Left lung (tissue), 14 donors: ENCODE measurements around the gene PTPDC1. TPM values are rescaled to one million over a fixed set of nuclear protein-coding genes. Genes with fewer than 3 reads are reported as not detected.

Experiments used
- ATAC-seq: fragments of 200-7000 bp; cut with Tn5 transposase; one replicate; pipeline ENCODE4 v1.9.1; 2020; ENCODE audit warnings: moderate library complexity
- DNase-seq, 4 donors: peaks; one replicate each; pipeline ENCODE4 v3.0.0-alpha.2; 2013 to 2020
- H3K27ac ChIP-seq, 2 donors: fragments of 200-600 bp; sonication (generic) in 1 of 2; one replicate each; pipeline versions ENCODE4 v1.5.0 to v1.8.0; 2020 to 2021
- H3K27me3 ChIP-seq, 2 donors: fragments of 200-600 bp; sonication (generic) in 1 of 2; one replicate each; pipeline versions ENCODE4 v1.5.0 to v1.8.0; 2020 to 2021
- H3K36me3 ChIP-seq, 2 donors: fragments of 200-600 bp; sonication (generic) in 1 of 2; one replicate each; pipeline versions ENCODE4 v1.5.0 to v1.8.0; 2020 to 2021
- H3K4me1 ChIP-seq, 2 donors: fragments of 200-600 bp; one replicate each; pipeline ENCODE4 v1.8.0; 2021
- H3K4me3 ChIP-seq, 2 donors: fragments of 200-600 bp; sonication (generic) in 1 of 2; one replicate each; pipeline versions ENCODE4 v1.5.0 to v1.8.0; 2020 to 2021; ENCODE audit warnings: mild to moderate bottlenecking in 1 of 2
- H3K9me3 ChIP-seq, 2 donors: fragments of 200-600 bp; sonication (generic) in 1 of 2; one replicate each; pipeline versions ENCODE4 v1.5.0 to v1.8.0; 2020 to 2021
- CTCF ChIP-seq, 2 donors: fragments of 200-600 bp; sonication (generic) in 1 of 2; IDR thresholded peaks; one replicate each; pipeline versions ENCODE4 v1.5.0 to v1.8.0; 2021; ENCODE audit warnings: antibody characterized with exemption in 2 of 2
- intact Hi-C, 2 donors: fragments of 100-400 bp; cut with DNase I; formaldehyde crosslinking; loops; one replicate each; pipeline versions ENCODE4 v1.11.2 to v1.14.2; 2022
- long read RNA-seq, 12 donors: library from polyadenylated mRNA in 2 of 12; unstranded in 2 of 12; transcript quantifications; one replicate each; pipeline ENCODE4 v2.0.0 and lab custom pipeline, GENCODE V29; 2019 to 2026
- polyA plus RNA-seq, 6 donors: library from polyadenylated mRNA; unstranded; fragments of 120-200 nt; gene quantifications; one replicate each; pipeline ENCODE4 v1.2.1, GENCODE V29; 2013; ENCODE audit not compliant: insufficient read length in 6 of 6
- total RNA-seq, 2 donors: library from RNA; stranded (reverse); fragmentation: NEBNext Ultra II Directional; extraction: Animal tissue kit (Norgen Biotek cat#: 25700); gene quantifications; one replicate each; pipeline ENCODE4 v1.2.1, GENCODE V29; 2021
- donor health status: DM: no; HTN: yes; CAD: no.
- donor health status: DM: no; HTN: no; CAD: no.

Gene PTPDC1
- total RNA-seq = 10 to 100 TPM in 1 of 2 donors, 1 to 10 TPM in 1; 9.2 to 10.3 TPM
- 10 to 100 TPM; 15.0 to 18.7 (median 15.9) TPM for polyA plus RNA-seq
- long read RNA-seq, donor 1, partial matches to known transcripts = 0 of 2 reads
- long read RNA-seq, donor 1, other reads (novel, unspliced or antisense) = 0 of 2 reads
- long read RNA-seq, donor 2, partial matches to known transcripts = 6 of 9 reads
- long read RNA-seq, donor 2, other reads (novel, unspliced or antisense) = 0 of 9 reads
- long read RNA-seq, donor 3, partial matches to known transcripts = 0 of 2 reads
- long read RNA-seq, donor 3, other reads (novel, unspliced or antisense) = 0 of 2 reads
- long read RNA-seq, donor 4, partial matches to known transcripts = 0 of 2 reads
- long read RNA-seq, donor 4, other reads (novel, unspliced or antisense) = 2 of 2 reads
- long read RNA-seq, donor 5 = 0 reads
- long read RNA-seq, donor 6, full-length matches to known transcripts = 1 of 1 reads
- long read RNA-seq, donor 6, partial matches to known transcripts = 0 of 1 reads
- long read RNA-seq, donor 6, other reads (novel, unspliced or antisense) = 0 of 1 reads
- long read RNA-seq, donor 7 = 0 reads
- long read RNA-seq, donor 8 = 0 reads
- long read RNA-seq, donor 9 = 0 reads
- long read RNA-seq, donor 10, partial matches to known transcripts = 1 of 1 reads
- long read RNA-seq, donor 10, other reads (novel, unspliced or antisense) = 0 of 1 reads
- long read RNA-seq, donor 11, full-length matches to known transcripts = 3 of 3 reads
- long read RNA-seq, donor 11, partial matches to known transcripts = 0 of 3 reads
- long read RNA-seq, donor 11, other reads (novel, unspliced or antisense) = 0 of 3 reads
- long read RNA-seq, donor 12 = 0 reads

GRCh38 chr9:94084314-94084713 is at the start of gene PTPDC1:
TSS of gene PTPDC1 (plus strand) at chr9:94084464. CDS start at chr9:94084531, 67 bp downstream.
- Histone ChIP-seq H3K9me3 (no peaks in the 10 kb centered on the region), H3K4me1 (peaks cover 0 to 13% of the 10 kb centered on the region in 2 donors), H3K36me3 (no peaks in the 10 kb centered on the region), H3K4me3 (no peak within 1 kb of the TSS), H3K27me3 (no peaks in the 10 kb centered on the region), H3K27ac (peak within 1 kb of the TSS; percentile 16 to 28)
- no peak for TF ChIP-seq CTCF (IDR thresholded peaks at IDR 0.05)
- intact Hi-C loops = no loop called here
- ATAC-seq (peak; percentile 48), DNase-seq (peak in 1 of 4 donors; percentile 30)

- no peak for TF ChIP-seq CTCF (IDR thresholded peaks at IDR 0.05)
- no peaks in the 10 kb centered on the region for H3K27me3 ChIP-seq
- H3K4me1 ChIP-seq = peaks cover 5 to 23% of the 10 kb centered on the region in 2 donors
- no peak overlapping the region for H3K4me3 ChIP-seq
- ATAC-seq = no peak
- DNase-seq = no peak
- H3K36me3 ChIP-seq = no peaks in the 10 kb centered on the region
- intact Hi-C loops = no loop called here
- no peak overlapping the region for H3K27ac ChIP-seq
- no peaks in the 10 kb centered on the region for H3K9me3 ChIP-seq
These were observed 49.8 kb upstream of the PTPDC1 start for GRCh38 chr9:94034511-94034910.

- Histone ChIP-seq H3K9me3 (no peaks in the 10 kb centered on the region), H3K27me3 (no peaks in the 10 kb centered on the region), H3K36me3 (no peaks in the 10 kb centered on the region), H3K27ac (no peak overlapping the region), H3K4me3 (no peak overlapping the region), H3K4me1 (no peaks in the 10 kb centered on the region)
- ATAC-seq (no peak), DNase-seq (no peak)
- intact Hi-C loops = no loop called here
- no peak for TF ChIP-seq CTCF (IDR thresholded peaks at IDR 0.05)
These were observed 44.5 kb upstream of the PTPDC1 start for GRCh38 chr9:94039786-94040185.

- no peaks in the 10 kb centered on the region for H3K4me1 ChIP-seq
- TF ChIP-seq CTCF (IDR thresholded peaks at IDR 0.05) = no peak
- intact Hi-C loops = no loop called here
- no peak overlapping the region for H3K4me3 ChIP-seq
- no peak for DNase-seq
- no peaks in the 10 kb centered on the region for H3K36me3 ChIP-seq
- ATAC-seq = no peak
- no peaks in the 10 kb centered on the region for H3K9me3 ChIP-seq
- H3K27me3 ChIP-seq = no peaks in the 10 kb centered on the region
- H3K27ac ChIP-seq = no peak overlapping the region
These were observed 41.5 kb upstream of the PTPDC1 start for GRCh38 chr9:94042516-94043360.
